Measurements from ENCODE around the gene ALDH9A1. TPM values are rescaled to one million over a fixed set of nuclear protein-coding genes. Genes with fewer than 3 reads are reported as not detected.
"Not testable (repeated sequence)": the region's sequence is repeated elsewhere in the genome, so short reads cannot be mapped to it uniquely, and the experiment has no call there.

The ALDH9A1 gene
- total RNA-seq, 4 donors from 2014 or later = 47.3 to 90.4 (median 76.4) TPM

DNA sequence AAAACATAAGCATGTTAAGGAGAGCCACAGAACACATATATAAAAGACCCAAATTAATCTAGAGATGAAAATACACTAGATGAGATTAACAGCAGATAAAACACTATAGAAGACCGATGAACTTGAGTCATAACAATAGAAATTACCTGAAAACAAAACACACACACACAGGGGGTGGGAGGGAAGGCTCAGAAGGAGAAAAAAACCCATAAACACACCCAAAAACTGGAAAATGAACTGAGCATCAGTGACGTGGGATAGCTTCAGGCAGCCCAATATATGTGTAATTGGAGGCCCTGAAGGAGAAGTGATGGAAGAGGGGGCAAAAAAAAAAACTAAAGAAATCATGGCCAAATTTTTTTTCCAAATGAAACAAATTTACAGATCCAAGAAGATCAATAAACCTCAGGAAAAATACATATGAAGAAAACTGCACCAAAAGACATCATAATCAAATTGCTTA is 11.4 kb downstream of the ALDH9A1 start:
- no peaks in the 10 kb centered on the region for H3K9me3 ChIP-seq
- H3K27me3 ChIP-seq = no peaks in the 10 kb centered on the region
- no peak for ATAC-seq
- H3K4me3 ChIP-seq = no peak overlapping the region
- no peaks in the 10 kb centered on the region for H3K4me1 ChIP-seq
- no peak for TF ChIP-seq POLR2AphosphoS5 (IDR thresholded peaks at IDR 0.05)
- no peak for TF ChIP-seq POLR2A (IDR thresholded peaks at IDR 0.05)
- no peak overlapping the region for H3K27ac ChIP-seq
- H3K36me3 ChIP-seq = peaks cover 0 to 42% of the 10 kb centered on the region in 2 donors
- 71 to 100% methylated on average over 1 to 2 of the region's 2 CpGs for WGBS, 2 donors (ENCODE audit: low coverage in 1 of 2)

DNA sequence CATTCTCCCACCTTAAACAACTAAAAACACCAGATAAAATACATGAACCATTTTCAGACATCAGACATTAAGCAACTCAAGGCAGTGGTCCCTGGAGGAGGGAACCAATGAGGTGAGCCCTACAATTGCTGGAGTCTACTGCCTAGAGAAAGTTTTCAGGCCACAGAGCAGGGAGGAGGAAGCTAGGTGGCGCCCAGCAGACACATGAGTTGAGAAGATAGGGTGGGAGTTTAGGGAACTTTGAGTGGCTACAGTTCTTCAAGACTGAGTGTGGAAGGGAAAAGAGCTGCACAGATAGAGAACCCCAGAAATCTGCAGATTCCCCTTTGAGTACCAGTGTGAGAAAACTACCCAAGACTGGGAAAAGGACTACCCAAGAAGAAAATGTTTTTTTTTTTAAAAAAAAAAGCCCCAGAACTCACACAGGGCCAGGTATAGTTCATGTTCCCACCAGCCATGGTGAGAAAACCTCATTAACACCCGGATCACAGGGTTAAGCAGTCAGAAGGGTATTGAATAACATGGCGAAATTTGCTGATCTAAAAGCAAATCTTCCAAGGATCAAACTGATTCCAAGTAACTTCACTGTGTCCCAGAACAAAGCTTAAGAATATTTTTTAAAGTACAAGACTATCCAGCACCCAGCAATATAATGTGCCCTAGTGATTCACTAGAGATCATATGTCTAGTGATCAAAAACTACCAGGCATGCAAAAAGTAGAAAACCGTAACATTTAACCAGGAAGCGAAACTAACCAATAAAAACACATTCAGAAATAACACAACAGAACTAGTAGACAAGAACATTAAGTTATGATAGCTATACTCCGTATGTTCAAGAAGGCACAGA is 12.0 kb downstream of the ALDH9A1 start:
- H3K27ac ChIP-seq = no peak overlapping the region
- no peak for ATAC-seq
- WGBS, 2 donors (ENCODE audit: low coverage in 1 of 2) = 79 to 82% methylated on average over 6 of the region's 6 CpGs
- H3K27me3 ChIP-seq = no peaks in the 10 kb centered on the region
- H3K4me3 ChIP-seq = no peak overlapping the region
- H3K4me1 ChIP-seq = no peaks in the 10 kb centered on the region
- H3K36me3 ChIP-seq = peaks cover 0 to 48% of the 10 kb centered on the region in 2 donors
- TF ChIP-seq, protein P1, sequence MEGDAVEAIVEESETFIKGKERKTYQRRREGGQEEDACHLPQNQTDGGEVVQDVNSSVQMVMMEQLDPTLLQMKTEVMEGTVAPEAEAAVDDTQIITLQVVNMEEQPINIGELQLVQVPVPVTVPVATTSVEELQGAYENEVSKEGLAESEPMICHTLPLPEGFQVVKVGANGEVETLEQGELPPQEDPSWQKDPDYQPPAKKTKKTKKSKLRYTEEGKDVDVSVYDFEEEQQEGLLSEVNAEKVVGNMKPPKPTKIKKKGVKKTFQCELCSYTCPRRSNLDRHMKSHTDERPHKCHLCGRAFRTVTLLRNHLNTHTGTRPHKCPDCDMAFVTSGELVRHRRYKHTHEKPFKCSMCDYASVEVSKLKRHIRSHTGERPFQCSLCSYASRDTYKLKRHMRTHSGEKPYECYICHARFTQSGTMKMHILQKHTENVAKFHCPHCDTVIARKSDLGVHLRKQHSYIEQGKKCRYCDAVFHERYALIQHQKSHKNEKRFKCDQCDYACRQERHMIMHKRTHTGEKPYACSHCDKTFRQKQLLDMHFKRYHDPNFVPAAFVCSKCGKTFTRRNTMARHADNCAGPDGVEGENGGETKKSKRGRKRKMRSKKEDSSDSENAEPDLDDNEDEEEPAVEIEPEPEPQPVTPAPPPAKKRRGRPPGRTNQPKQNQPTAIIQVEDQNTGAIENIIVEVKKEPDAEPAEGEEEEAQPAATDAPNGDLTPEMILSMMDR (IDR thresholded peaks at IDR 0.05) = no peak
- TF ChIP-seq POLR2AphosphoS5 (IDR thresholded peaks at IDR 0.05) (no peak), EP300 (IDR thresholded peaks at IDR 0.05) (no peak), POLR2A (IDR thresholded peaks at IDR 0.05) (no peak)
- no peaks in the 10 kb centered on the region for H3K9me3 ChIP-seq

DNA sequence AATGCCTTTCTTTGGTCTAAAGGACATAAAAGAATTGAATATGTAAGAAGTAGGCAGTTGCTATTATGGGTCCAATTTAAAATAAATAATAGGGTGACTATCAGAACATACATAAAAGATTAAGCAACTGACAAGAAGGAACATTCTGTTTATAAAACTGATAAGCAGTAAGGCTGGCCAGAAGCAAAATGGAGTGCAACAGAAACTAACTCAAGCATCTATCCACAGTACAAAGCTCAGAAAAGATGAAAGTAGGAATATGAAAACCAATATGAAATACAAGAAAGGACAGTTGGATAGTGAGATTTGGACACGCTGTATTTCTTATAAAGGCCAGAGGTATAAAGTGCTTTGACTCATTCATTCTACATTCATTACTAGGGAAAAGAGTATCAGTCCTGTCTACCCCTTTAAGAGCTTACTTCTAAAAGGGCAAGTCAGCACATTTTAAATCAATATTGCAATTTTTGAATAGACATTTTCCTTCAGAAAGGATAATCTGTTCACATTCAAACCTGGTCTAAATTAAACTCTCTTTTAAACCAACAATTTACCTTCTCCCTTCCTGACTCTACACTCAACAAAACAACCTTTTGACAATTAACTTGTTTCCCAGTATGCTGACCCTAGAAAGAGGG is 14.4 kb downstream of the ALDH9A1 start:
- TF ChIP-seq, protein P1 (IDR thresholded peaks at IDR 0.05) = no peak
- TF ChIP-seq POLR2AphosphoS5 (IDR thresholded peaks at IDR 0.05) (no peak), POLR2A (IDR thresholded peaks at IDR 0.05) (no peak), EP300 (IDR thresholded peaks at IDR 0.05) (no peak)
- Histone ChIP-seq H3K27ac (no peak overlapping the region), H3K4me1 (no peaks in the 10 kb centered on the region), H3K27me3 (no peaks in the 10 kb centered on the region), H3K4me3 (no peak overlapping the region), H3K36me3 (peaks cover 0 to 62% of the 10 kb centered on the region in 2 donors), H3K9me3 (no peaks in the 10 kb centered on the region)
- 25 to 40% methylated on average over 1 of the region's 1 CpG for WGBS, 2 donors (ENCODE audit: low coverage in 1 of 2)
- no peak for ATAC-seq

DNA sequence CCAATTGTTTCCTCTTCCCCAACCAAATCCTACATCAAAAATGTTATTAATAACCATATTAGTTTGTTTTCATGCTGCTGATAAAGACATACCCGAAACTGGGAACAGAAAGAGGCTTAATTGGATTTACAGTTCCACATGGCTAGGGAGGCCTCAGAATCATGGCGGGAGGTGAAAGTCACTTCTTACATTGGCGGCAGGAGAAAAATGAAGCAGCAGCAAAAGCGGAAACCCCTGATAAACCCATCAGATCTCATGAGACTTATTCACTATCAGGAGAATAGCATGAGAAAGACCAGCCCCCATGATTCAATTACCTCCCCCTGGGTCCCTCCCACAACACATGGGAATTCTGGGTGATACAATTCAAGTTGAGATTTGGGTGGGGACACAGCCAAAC is 17.6 kb downstream of the ALDH9A1 start:
- not testable (repeated sequence) for H3K27me3 ChIP-seq, ATAC-seq, H3K9me3 ChIP-seq, H3K4me1 ChIP-seq, H3K4me3 ChIP-seq, H3K27ac ChIP-seq
- peaks cover 0 to 77% of the 10 kb centered on the region in 2 donors for H3K36me3 ChIP-seq
- 89 to 96% methylated on average over 4 of the region's 4 CpGs for WGBS, 2 donors (ENCODE audit: low coverage in 1 of 2)

DNA sequence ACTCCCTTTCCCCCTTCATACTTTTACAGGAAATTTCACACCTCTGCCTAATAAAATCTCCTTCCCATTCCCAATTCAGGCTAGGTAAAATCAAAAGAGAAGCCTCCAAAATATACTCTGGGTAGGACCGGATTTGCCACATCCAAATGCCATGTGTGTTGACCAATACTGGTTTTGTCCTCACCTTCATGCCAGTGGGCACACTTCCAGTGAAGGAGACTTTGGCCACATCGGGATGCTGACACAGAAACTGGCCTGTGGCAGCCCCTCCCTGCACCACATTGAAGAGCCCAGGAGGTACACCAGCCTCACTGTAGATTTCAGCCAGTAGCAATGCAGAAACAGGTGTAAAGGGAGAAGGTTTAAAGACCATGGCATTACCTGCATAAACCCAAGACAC is 18.1 kb downstream of the ALDH9A1 start:
- no peaks in the 10 kb centered on the region for H3K4me1 ChIP-seq
- no peak for ATAC-seq
- TF ChIP-seq, protein P1 (IDR thresholded peaks at IDR 0.05) = no peak
- no peak for TF ChIP-seq EP300 (IDR thresholded peaks at IDR 0.05)
- no peak for TF ChIP-seq POLR2A (IDR thresholded peaks at IDR 0.05)
- TF ChIP-seq POLR2AphosphoS5 (IDR thresholded peaks at IDR 0.05) = no peak
- no peak overlapping the region for H3K27ac ChIP-seq
- peaks cover 0 to 79% of the 10 kb centered on the region in 2 donors for H3K36me3 ChIP-seq
- H3K27me3 ChIP-seq = no peaks in the 10 kb centered on the region
- no peaks in the 10 kb centered on the region for H3K9me3 ChIP-seq
- no peak overlapping the region for H3K4me3 ChIP-seq
- WGBS, 2 donors (ENCODE audit: low coverage in 1 of 2) = 86% methylated on average over 2 of the region's 2 CpGs; no CpG with 5 or more reads in 1 of the 2 donors

Measured in gastroesophageal sphincter (tissue), 4 donors.